ENCODE results near the gene STAP2. TPM values are rescaled to one million over a fixed set of nuclear protein-coding genes. Genes with fewer than 3 reads are reported as not detected.

Gene STAP2
- total RNA-seq, 1 experiment from 2014 or later, result 96.1 TPM

Other genes starting within 250 kb of the STAP2 start
- 203 and 204 TPM in 2 replicates for gene MAP2K2, start 214.7 kb downstream of the STAP2 start, total RNA-seq (2014; rRNA removed; shearing (Covaris generic))
- gene CREB3L3, start 185.2 kb downstream of the STAP2 start, total RNA-seq (2014; rRNA removed; shearing (Covaris generic)), result not detected in 2 replicates
- gene SIRT6, start 156.3 kb downstream of the STAP2 start, total RNA-seq (2014; rRNA removed; shearing (Covaris generic)), result 32.6 and 35.5 TPM in 2 replicates
- 0.41 and 0.53 TPM in 2 replicates for gene ANKRD24, start 156.1 kb downstream of the STAP2 start, total RNA-seq (2014; rRNA removed; shearing (Covaris generic))
- gene EBI3, start 109.3 kb downstream of the STAP2 start, total RNA-seq (2014; rRNA removed; shearing (Covaris generic)), result 6.4 and 8.1 TPM in 2 replicates
- 39.6 and 42.4 TPM in 2 replicates for gene YJU2, start 91.7 kb downstream of the STAP2 start, total RNA-seq (2014; rRNA removed; shearing (Covaris generic))
- gene SHD, start 59.6 kb downstream of the STAP2 start, total RNA-seq (2014; rRNA removed; shearing (Covaris generic)), result 0.24 and 0.53 TPM in 2 replicates
- not detected in 2 replicates for gene TMIGD2, start 36.4 kb downstream of the STAP2 start, total RNA-seq (2014; rRNA removed; shearing (Covaris generic))
- 43.2 and 61.1 TPM in 2 replicates for gene FSD1, start 34.2 kb downstream of the STAP2 start, total RNA-seq (2014; rRNA removed; shearing (Covaris generic))
- 6.4 and 6.6 TPM in 2 replicates for gene MPND, start 4.7 kb upstream of the STAP2 start, total RNA-seq (2014; rRNA removed; shearing (Covaris generic))
- gene SH3GL1, start 61.7 kb upstream of the STAP2 start, total RNA-seq (2014; rRNA removed; shearing (Covaris generic)), result 94.0 and 137 TPM in 2 replicates
- gene CHAF1A, start 63.8 kb upstream of the STAP2 start, total RNA-seq (2014; rRNA removed; shearing (Covaris generic)), result 37.8 and 52.7 TPM in 2 replicates
- 87.4 and 97.0 TPM in 2 replicates for gene UBXN6, start 119.0 kb upstream of the STAP2 start, total RNA-seq (2014; rRNA removed; shearing (Covaris generic))
- 53.9 and 88.2 TPM in 2 replicates for gene HDGFL2, start 133.5 kb upstream of the STAP2 start, total RNA-seq (2014; rRNA removed; shearing (Covaris generic))
- 0.17 TPM in 2 replicates for gene PLIN4, start 179.7 kb upstream of the STAP2 start, total RNA-seq (2014; rRNA removed; shearing (Covaris generic))
- gene PLIN5, start 196.4 kb upstream of the STAP2 start, total RNA-seq (2014; rRNA removed; shearing (Covaris generic)), result not detected in 2 replicates
- gene LRG1, start 201.2 kb upstream of the STAP2 start, total RNA-seq (2014; rRNA removed; shearing (Covaris generic)), result 0.09 and 0.10 TPM in 2 replicates
- gene SEMA6B, start 220.9 kb upstream of the STAP2 start, total RNA-seq (2014; rRNA removed; shearing (Covaris generic)), result 29.2 and 34.1 TPM in 2 replicates